HG03045 (cell line): ENCODE data around the gene KCNG1.
"Not testable (repeated sequence)": the region's sequence is repeated elsewhere in the genome, so short reads cannot be mapped to it uniquely, and the experiment has no call there.

Experiments used
- ATAC-seq: cut with Tn5 transposase; IDR thresholded peaks from one replicate; pipeline ENCODE4 v1.9.1; 2021; ENCODE audit warnings: mild to moderate bottlenecking, moderate library complexity; ENCODE audit not compliant: unreplicated experiment

Gene KCNG1

DNA sequence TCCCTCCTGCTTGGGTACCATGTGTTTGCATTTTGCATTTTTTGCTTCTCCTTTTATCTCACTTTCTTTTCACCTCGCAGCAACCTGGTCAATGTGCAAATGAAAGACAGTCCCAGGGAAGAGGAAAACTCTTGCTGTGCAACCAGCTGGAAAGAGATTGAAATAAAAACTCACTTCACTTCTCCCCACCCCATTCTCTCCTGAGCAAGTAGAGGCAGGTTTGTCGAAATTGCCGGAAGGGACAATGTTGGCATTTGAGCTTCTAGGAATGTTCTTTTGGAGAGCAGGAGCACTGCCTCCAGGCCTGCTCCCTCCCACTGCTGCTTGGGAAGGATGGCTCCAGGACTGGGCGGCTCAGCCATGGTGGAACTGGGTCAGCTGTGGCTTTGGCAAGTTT lies 30.6 kb downstream of the KCNG1 start:
- no peak for ATAC-seq

- no peak for ATAC-seq
Measured at GRCh38 chr20:50991076-50991475, 31.8 kb downstream of the KCNG1 start.

DNA sequence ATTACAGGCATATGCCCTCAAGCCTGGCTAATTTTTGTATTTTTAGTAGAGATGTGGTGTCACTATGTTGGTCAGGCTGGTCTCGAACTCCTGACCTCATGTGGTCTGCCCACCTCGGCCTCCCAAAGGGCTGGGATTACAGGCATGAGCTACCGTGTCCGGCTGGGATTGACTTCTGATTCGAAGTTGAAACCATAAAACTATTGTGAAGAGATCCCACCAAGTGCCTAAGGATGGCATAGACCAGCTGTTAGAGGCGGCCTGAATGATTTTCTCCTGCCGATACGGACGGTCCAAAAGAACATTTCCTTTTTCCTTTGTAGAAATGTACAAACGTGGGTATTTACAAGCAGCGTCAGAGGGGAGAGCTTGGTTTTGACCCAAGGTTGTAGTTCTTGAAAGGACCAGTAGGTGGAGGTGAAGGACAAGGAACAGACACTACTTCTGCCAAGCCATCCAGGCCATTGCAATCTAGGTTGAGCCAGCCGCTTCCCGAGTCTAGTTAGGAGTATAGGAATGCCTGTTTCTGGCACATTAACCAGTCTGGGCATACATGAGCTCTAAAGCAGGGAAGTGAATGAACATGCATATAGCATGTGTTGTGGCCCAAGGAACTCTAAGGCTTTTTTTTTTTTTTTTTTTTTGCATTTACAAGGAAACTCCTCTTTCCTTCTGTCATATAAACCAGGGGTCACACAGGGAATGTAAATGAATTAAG lies 35.3 kb downstream of the KCNG1 start:
- ATAC-seq = no peak

DNA sequence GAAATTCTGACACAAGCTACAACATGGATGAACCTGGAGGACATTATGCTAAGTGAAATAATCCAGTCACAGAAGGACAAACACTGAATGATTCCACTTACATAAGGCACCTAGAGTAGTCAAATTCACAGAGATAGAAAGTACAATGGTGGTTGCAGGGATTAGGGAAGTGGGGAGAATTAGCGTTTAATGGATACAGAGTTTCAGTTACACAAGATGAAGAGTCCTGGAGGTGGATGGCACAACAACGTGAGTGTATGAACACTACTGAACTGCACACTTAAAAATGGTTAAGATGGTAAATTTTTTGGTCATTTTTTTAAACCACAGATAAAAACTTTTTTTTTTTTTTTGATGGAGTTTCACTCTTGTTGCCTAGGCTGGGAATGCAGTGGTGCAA lies 39.6 kb downstream of the KCNG1 start:
- no peak for ATAC-seq

GRCh38 chr20:50982363-50982762 lies 40.5 kb downstream of the KCNG1 start:
- ATAC-seq = no peak

GRCh38 chr20:50981714-50982048 lies 41.2 kb downstream of the KCNG1 start:
- no peak for ATAC-seq

DNA sequence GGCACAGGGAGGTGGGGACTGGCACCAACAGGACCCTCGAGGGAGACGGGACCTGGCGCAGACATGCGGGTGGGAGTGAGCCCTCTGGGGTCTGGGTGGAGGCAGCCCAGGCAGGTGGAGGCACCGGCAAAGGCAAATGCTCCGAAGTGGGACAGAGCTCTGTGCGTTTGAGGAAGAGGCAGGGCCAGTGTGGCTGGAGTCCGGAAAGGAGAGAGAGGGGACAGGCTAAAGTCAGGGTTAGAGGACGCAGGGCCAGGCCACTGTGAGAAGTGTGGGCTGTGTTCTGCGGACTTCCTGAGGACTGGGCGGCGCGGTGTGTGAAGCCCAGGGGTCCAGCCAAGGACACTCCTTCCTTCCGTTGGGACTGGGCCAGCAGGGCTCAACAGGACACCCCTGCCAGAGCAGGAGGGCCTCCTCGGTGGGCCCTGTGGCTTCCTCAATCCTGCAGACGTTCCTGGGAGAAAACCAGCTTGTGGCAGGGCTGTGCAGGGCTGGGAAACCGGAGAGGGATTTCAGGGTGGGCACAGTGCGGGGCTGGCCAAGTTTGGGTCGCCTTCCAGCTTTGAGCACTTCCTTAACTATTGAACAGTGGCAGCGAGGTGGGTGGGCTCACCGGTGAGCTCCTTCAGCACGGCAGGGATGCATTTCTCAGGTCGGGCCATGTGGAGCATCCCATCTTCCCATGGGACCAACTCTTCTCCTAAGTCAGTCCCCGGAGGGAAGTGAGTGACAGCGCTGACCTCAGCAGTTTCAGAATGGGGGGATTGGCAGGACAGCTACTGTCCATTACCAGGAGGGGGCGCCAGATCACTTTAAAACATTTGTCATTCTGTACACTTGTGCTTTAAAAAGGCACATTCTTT lies 41.8 kb downstream of the KCNG1 start:
- no peak for ATAC-seq

DNA sequence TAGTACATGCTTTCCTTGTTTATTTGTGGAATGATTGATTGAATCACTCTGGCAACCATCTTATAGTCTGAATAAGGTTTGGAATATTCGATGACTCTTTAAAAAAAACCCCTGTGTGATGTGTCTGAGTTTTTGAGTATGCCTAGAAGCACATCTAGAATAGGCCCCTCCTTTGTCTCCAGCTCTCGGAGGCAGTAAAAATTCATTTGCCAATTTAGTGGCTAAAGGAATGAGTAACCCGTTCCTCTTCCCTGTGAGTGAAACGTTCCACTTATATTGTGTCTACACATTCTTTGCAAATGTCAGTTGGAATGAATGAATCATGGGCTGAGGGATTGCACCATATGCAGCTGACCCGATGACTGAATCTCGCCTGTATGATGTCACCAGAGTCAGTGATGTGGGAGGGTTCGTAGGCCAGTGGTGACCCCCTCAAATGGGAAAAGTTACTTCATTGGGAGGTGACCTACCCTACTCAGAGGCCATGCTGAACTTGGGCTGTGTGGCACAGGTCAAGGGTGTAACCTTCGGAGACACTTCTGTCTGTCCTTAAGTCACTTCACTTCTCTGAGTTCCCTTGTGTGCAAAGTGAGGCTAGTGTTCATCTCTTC lies 42.7 kb downstream of the KCNG1 start:
- ATAC-seq = no peak

DNA sequence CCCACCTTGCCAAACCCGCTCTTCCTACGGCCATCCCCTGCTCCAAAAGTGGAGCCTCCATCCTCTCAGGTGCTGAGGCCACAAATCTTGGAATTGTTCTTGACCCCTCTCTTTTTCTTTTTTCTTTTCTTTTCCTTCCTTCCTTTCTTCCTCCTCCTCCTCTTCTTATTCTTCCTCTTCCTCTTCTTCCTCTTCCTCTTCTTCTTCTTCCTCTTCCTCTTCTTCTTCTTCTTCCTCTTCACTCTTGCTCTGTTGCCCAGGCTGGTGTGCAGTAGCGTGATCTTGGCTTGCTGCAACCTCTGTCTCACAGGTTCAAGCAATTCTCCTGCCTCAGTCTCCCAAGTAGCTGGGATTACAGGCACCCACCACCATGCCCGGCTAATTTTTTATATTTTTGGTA lies 44.4 kb downstream of the KCNG1 start:
- not testable (repeated sequence) for ATAC-seq

- ATAC-seq = no peak
Measured at GRCh38 chr20:50977066-50978021, 45.6 kb downstream of the KCNG1 start.

GRCh38 chr20:50975701-50976330 lies 47.1 kb downstream of the KCNG1 start:
- no peak for ATAC-seq

DNA sequence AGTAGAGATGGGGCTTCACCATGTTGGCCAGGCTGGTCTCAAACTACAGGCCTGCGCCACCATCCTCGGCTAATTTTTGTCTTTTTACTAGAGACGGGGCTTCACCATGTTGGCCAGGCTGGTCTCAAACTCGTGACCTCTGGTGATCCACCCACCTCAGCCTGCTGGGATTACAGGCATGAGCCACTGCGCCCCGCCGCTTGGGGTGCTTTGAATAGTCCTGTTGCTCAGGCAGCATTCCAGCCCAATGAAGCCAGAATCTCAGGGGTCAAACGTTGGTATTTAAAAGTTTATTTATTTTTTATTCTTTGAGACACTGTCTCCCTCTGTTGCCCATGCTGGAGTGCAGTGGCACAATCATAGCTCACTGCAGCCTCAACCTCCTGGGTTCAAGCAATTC lies 53.0 kb downstream of the KCNG1 start:
- ATAC-seq = no peak

- ATAC-seq = no peak
Measured at GRCh38 chr20:50969435-50969834, 53.5 kb downstream of the KCNG1 start.

DNA sequence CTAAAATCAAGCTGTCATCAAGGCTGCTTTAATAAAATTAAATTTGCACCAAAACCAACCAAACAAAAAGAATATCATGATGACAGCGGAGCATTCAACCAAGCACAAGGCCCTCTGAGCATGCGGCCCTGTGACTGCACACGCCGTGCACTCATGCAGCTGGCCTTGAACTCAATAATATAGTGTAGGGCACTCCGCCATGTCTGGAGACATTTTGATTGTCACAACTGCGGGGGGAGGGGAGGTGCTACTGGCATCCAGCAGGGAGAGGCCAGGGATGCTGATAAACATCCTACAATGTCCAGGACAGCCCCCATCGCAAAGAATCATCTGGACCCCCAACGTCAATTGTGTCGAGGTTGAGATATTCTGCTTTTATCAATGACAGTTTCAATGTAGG lies 54.6 kb downstream of the KCNG1 start:
- ATAC-seq = no peak

DNA sequence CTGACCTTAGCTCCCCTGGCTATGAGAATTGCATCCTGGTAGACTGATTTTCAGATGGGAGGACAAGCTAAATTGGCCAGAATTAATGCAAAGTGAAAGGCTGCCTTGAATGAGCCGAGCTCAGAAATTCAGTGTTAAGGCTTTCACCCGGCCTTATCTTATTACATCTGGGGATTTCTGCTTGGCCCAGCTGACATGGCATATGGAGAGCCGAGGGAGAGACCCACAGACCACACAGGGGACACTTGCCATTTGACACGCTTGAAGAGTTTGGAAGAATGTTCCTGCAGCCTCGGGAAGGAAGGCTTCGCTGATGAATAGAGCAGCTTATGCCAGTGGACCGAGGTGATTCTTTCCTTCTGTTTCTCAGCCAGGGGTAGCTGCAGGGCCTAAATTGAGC lies 55.3 kb downstream of the KCNG1 start:
- ATAC-seq = no peak

DNA sequence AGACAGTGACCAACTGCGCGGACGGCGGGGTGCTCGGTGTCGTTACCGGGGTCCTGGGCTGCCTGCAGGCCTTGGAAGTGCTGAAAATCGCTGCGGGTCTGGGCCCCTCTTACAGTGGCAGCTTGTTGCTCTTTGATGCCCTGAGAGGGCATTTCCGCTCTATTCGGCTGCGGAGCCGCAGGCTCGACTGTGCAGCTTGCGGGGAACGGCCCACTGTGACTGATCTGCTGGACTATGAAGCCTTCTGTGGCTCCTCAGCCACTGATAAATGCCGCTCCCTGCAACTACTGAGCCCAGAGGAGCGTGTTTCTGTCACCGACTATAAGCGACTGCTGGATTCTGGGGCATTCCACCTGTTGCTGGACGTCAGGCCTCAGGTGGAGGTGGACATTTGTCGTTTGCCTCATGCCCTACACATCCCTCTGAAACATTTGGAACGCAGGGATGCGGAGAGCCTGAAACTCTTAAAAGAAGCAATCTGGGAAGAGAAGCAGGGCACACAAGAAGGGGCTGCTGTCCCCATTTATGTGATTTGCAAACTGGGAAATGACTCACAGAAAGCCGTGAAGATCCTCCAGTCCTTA lies 63.3 kb downstream of the KCNG1 start:
- ATAC-seq = no peak

DNA sequence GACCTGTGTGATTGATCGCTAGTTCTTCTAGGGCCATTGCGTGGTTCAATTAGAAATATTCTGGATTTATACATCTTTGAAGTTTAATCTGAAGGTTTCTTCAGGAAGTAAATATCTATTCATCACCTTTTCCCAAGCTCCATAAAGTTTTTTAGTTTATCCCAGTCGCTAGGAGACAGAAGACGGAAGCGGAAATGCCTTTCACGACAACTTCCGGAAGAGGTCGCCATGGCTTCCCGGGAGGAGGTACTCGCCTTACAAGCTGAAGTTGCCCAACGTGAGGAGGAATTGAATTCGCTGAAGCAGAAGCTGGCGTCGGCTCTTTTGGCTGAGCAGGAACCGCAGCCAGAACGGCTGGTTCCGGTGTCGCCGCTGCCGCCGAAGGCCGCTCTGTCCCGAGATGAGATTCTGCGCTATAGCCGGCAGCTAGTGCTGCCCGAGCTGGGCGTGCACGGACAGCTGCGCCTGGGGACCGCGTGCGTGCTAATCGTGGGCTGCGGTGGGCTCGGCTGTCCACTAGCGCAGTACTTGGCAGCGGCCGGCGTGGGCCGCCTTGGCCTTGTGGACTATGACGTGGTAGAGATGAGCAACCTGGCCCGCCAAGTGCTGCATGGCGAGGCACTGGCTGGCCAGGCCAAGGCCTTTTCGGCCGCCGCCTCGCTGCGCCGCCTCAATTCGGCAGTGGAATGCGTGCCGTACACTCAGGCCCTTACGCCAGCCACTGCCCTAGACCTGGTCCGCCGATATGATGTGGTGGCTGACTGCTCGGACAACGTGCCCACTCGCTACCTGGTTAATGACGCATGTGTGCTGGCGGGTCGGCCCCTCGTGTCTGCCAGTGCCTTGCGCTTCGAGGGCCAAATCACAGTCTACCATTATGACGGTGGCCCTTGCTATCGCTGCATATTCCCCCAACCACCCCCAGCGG lies 64.0 kb downstream of the KCNG1 start, which contains the start of gene MOCS3:
MOCS3 (plus strand) TSS at position 204 of the 928 bp plus-strand sequence; CDS start at position 229, 25 bp downstream.
- ATAC-seq = peak; percentile 81

- ATAC-seq = peak; percentile 81
Measured at GRCh38 chr20:50957798-50958614, 64.9 kb downstream of the KCNG1 start, which contains the start of gene DPM1. Gene DPM1, minus strand, starts transcription at chr20:50958532. Its CDS starts 9 bp downstream, at chr20:50958523.
